DLD1 (cell line): ENCODE measurements around the gene C16orf90.

ENCODE experiments used
- in situ Hi-C: cut with HindIII; loops from 2 replicates; pipeline ENCODE4 v1.10.0; 2017; ENCODE audit warnings: low sequenced_read_pairs

Gene C16orf90

DNA sequence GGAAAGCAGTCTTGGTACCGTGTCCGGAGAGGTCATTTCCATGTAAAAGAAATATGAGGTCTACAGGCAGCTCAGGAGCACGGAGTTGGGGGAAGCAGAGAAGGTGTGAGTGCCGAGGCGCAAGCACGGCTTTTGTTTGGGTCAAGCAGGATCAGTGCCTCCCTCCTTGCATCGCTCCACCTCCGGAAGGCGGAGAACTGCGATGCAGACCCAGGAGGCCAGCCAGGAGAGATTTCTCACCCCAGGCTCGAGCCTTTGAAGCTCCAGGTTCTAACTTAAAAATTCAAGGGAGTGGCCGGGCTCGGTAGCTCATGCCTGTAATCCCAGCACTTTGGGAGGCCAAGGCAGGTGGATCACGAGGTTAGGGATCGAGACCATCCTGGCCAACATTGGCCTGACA is 26.8 kb downstream of the C16orf90 start:
- in situ Hi-C loops: no loop called here

GRCh38 chr16:3467921-3468320 is 27.4 kb downstream of the C16orf90 start:
- in situ Hi-C loops: no loop called here

- in situ Hi-C loops: no loop called here
Observed at GRCh38 chr16:3467182-3467581, 28.1 kb downstream of the C16orf90 start.

- in situ Hi-C loops: no loop called here
Observed at GRCh38 chr16:3465911-3466584, 29.2 kb downstream of the C16orf90 start.

- in situ Hi-C loops: no loop called here
Observed at GRCh38 chr16:3465301-3465700, 30.0 kb downstream of the C16orf90 start.

DNA sequence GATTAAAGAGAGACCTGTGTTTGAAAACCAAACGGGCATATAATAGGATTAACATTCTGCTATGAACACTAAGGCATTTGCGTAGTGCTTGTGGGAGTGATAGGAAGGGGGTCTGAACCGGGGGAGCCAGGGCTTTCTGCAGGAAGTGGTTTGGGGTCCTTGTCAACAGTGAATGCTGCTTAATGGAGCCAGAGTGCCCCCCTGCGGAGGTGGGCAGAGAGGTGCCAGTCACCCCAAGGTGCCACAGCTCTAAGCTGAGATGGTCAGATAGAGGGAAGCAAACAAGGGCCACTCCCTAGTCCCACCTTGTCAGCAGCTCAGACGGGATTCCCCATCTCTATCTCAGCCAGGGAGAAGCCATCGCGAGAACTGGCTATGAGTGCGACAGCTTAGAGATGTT is 34.1 kb downstream of the C16orf90 start:
- in situ Hi-C loops: no loop called here

DNA sequence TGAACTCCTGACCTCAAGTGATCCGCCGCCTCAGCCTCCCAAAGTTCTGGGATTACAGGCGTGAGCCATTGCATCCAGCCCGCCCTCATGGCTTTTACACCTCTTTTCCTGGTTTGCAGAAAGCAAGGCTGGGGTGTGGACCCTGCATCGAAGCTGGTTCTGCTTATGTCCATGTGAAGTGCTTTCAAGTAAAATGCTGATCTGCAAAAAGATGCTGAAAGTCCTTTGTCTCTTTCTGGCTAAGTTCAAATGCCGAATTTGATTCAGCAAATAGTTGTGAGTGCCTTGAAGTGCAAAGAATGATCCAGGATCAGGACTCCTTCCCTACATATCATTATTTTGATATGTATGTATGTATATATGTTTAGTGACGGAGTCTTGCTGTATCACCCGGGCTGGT is 34.7 kb downstream of the C16orf90 start:
- in situ Hi-C loops: no loop called here

DNA sequence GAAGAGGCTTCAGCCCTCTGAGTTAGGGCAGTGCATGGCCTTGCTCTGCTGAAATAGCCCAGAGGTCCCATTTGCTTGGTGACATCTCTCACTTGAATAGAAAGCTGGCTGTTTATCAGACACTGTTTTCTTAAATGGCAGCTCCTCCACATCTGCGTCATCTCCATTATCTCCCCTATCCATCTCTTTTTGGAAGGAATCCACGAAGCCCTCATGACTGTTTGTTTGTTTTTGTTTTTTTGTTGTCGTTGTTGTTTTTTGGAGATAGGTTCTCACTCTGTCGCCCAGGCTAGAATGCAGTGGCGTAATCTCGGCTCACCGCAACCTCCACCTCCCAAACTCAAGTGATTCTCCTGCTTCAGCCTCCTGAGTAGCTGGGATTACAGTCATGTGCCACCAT is 35.2 kb downstream of the C16orf90 start:
- in situ Hi-C loops: no loop called here

- in situ Hi-C loops: no loop called here
Observed at GRCh38 chr16:3459401-3460090, 35.7 kb downstream of the C16orf90 start.

- in situ Hi-C loops: no loop called here
Observed at GRCh38 chr16:3458852-3459361, 36.4 kb downstream of the C16orf90 start.

DNA sequence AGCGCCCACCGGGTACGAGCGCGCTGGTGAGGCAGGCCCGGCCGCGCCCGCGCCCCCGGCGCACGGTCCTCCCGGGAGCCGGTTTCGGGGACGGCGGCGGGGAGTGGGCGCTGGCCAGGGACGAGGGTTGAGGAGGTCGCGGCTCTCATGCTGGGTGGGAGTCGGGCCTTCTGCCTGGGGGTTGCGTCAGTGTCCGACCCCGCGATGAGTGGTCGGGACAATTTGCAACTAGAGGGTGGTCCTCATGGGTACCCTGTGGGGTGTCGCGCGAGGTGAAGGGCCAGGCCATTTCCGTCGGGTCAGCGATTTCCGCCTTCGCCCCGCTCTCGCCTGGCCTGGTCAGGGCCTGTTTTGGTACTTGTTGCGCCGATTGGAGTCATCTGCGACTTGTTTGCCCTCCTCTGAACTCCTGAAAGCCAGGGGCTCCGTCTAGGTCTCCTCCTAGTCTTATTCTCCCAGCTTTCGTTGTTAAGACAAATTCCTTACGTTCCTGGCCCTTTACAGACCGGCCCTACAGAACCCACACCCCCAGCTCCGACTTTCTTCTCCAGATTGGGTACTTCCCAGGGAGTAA is 36.9 kb downstream of the C16orf90 start:
- in situ Hi-C loops: no loop called here

GRCh38 chr16:3457434-3458252 is 37.6 kb downstream of the C16orf90 start:
- in situ Hi-C loops: no loop called here

GRCh38 chr16:3454631-3455147 is 40.6 kb downstream of the C16orf90 start:
- in situ Hi-C loops: no loop called here

- in situ Hi-C loops: no loop called here
Observed at GRCh38 chr16:3454093-3454492, 41.2 kb downstream of the C16orf90 start.

DNA sequence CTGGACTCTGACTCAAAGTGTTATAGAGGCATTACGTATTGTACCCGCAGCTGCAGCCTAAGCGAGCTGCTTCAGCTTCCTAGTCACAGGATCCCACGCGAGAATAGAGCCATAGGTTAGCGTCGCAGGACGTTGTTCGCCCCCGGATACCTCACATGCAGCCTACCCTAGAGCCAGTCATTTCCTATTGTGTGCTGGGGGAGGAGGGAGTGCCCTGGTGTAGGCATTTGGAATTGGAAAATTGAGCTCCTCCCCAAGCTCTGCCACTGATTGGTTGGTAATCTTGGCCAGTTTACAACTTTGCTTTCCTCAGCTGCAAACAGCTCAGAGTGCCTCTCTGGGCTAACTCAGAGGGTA is 51.3 kb downstream of the C16orf90 start:
- in situ Hi-C loops: no loop called here
